Omental fat pad (tissue), 4 donors: ENCODE data around the gene LAMC3. TPM values are rescaled to one million over a fixed set of nuclear protein-coding genes. Genes with fewer than 3 reads are reported as not detected.

ENCODE experiments used
- ATAC-seq: fragments of 150-250 bp; one replicate; pipeline ENCODE4 v1.9.1; 2016; ENCODE audit warnings: mild to moderate bottlenecking, moderate library complexity; ENCODE audit not compliant: low FRiP score
- DNase-seq: peaks from one replicate; pipeline ENCODE4 v3.0.0-alpha.2; 2019; ENCODE audit warnings: low spot score
- total RNA-seq, 4 donors: library from RNA; depleted of rRNA; stranded (reverse); fragments of >200 nt; gene quantifications; one replicate each; pipeline ENCODE4 v1.1.0, GENCODE V29; 2016
- TF ChIP-seq, protein P1 (sequence below), 3 donors: fragments of 450-650 bp; IDR thresholded peaks; one replicate each; pipeline ENCODE4 v1.5.1; 2016 to 2017; ENCODE audit warnings: antibody characterized with exemption in 3 of 3, mild to moderate bottlenecking in 3 of 3, moderate library complexity in 2 of 3

The LAMC3 gene
- total RNA-seq, 4 donors from 2014 or later = 0.09 to 1.9 (median 0.65) TPM

DNA sequence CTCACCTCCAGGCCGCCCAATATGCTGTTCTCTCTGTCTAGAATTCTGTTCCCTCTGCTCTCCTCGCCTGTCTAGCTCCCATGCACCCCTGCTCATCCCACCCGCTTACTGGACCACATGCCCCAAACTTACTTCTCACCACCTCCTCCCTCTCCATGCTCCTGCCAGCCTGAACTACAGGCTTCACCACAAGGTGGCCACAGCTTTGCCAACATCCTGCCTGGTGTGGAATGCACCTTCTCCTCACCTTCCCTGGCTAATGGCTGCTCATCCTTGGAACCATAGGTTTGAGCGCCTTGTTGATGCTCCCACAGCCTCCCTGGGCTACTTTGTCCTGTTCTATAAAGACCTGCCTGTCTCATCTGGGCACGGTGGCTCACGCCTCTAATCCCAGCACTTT, 9.6 kb downstream of the LAMC3 start:
- TF ChIP-seq, protein P1, sequence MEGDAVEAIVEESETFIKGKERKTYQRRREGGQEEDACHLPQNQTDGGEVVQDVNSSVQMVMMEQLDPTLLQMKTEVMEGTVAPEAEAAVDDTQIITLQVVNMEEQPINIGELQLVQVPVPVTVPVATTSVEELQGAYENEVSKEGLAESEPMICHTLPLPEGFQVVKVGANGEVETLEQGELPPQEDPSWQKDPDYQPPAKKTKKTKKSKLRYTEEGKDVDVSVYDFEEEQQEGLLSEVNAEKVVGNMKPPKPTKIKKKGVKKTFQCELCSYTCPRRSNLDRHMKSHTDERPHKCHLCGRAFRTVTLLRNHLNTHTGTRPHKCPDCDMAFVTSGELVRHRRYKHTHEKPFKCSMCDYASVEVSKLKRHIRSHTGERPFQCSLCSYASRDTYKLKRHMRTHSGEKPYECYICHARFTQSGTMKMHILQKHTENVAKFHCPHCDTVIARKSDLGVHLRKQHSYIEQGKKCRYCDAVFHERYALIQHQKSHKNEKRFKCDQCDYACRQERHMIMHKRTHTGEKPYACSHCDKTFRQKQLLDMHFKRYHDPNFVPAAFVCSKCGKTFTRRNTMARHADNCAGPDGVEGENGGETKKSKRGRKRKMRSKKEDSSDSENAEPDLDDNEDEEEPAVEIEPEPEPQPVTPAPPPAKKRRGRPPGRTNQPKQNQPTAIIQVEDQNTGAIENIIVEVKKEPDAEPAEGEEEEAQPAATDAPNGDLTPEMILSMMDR (IDR thresholded peaks at IDR 0.05) = no peak
- ATAC-seq = no peak
- no peak for DNase-seq

DNA sequence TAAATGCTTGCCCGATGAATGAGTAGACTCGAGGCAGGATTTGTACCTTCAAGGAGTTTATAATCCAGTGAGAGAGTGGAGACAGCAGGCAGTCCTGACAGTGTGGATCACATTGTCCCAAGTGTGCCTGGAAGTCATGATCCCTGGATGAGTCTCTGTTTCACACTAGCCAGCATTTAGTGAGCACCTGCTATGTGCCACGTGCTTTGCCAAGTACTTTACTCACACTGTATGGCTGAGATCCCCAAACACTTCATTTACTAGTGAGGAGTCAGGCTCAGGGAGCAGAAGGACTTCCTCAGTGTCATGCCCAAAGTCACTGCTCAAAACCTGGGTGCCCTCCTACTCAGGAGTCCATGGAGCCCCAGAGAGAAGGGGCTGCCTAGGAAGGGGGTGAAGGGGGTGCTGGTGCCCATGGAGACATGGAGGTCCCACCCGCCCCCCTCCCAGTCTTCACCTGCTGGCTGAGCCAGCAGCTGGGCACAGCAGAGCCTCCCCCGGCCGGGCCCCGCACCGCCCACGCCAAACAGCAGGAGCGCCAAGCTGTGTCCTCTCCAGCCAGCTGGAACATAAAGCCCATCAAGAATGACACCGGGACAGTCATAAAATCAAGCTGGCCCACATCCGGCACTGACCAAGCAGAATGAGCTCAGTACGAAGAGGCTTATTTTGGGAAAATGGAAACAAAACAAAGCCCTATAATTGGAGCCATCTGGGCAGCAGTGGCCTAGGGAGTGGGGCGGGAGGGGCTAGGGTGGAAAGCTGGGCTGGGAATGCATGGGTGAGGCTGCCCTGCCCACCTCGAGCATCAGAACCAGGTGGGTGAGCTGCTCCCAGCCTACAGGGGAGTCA, 10.6 kb downstream of the LAMC3 start:
- DNase-seq (no peak), ATAC-seq (no peak)
- TF ChIP-seq, protein P1 (IDR thresholded peaks at IDR 0.05) = no peak

DNA sequence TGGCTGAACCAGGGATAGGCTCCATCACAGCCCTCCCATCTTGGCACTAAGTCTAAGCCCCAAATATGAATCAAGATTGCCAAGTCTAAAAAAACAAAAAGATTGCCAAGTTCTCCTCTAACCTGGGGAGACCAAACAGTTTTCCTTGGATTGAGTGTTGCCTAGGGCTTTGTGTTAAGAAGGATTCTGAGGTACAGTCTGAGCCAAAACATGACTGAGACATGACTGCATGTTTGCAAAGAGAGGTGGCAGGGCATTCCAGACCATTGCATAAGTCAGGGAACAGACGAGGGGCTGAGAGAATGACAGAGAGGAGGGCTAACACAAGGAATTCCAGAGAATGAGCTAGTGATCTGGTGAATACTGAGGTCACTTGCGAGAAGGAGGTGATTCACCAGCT, 11.4 kb downstream of the LAMC3 start:
- DNase-seq = no peak
- ATAC-seq = no peak
- TF ChIP-seq, protein P1 (IDR thresholded peaks at IDR 0.05) = no peak

DNA sequence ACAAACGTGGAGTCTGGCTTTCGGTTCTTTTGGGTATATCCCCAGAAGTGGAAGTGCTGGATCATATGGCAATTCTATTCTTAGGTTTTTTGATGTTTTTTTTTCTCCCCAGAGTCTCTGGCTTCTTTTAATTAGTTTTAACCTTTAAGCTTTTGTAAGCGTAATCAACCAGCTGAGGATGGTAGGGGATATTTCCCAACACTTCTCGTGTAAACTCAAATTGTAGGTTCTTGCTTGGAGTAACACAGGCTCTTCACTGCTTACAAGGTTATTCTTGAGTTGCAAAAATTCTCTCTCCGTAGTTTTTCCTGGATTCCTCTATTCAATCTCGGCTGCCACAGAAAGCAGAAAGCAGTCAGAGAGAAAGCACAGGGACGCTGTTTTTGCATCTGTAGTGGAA, 11.9 kb downstream of the LAMC3 start:
- no peak for DNase-seq
- TF ChIP-seq, protein P1 (IDR thresholded peaks at IDR 0.05) = no peak
- no peak for ATAC-seq

DNA sequence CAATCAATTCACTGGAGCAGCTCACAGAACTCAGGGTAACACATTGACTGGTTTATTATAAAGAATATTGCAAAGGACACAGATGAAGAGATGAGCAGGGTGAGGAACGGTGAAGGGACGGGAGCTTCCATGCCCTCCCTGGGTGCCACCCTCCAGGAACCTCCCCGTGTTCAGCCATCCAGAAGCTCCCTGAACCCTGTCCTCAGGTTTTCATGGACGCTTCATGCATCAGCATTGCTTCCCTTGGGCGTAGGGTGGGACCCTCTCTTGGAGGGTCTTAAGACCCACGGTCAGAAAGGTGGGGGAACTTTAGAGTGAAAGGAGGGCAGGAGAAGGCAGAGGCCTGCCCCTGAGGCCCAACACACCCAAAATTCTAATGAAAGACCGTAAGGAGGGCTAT, 12.8 kb downstream of the LAMC3 start:
- DNase-seq (no peak), ATAC-seq (no peak)

DNA sequence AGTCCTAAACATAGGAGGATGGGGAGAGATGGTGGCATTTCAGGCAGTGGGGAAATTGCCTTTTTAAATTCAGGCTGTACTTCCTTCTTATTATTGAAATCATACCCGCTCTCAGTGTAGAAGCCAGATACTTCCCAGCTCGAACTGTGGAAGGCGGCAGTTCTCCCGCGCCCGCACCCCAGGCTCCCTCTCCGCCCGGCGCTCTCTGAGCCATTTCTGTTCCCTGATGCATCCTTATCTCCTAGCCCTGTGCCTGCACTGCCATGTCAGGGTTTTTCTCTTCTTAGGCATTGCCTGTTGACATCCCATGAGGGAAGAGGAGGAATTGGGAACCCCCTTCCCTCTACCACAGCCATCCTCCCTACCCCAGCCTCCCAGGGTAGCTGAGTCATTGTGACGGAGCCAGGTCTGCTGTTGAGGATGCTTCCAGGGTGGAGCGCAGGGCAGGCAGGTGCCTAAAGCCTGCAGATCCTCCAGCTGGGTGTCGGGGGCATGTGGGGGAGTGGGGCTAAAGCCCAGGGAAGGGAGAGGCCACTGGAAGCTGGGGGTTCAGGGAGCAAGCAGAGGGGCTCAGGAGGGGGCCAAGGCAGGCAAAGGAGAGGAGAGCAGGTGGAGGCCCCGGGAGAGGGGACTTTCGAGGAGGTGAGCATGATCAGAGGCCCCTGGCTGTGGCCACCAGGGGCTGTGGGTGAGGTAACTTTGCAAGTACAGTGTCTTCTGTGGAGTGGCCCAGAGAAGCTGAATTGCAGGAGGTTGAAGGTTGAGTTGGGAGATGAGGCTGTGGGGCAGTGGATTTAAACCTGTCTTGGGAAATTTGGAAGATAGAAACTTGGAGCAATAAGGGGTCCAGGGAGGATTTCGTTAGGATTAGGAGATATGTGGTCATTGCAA, 16.2 kb downstream of the LAMC3 start:
- DNase-seq = no peak
- TF ChIP-seq, protein P1 (IDR thresholded peaks at IDR 0.05) = no peak
- no peak for ATAC-seq

More for the DNA sequence above, 12.8 kb downstream of the LAMC3 start:
- TF ChIP-seq, protein P1 (IDR thresholded peaks at IDR 0.05) = no peak
